ENCODE results near the gene CCDC88C.

CCDC88C gene

GRCh38 chr14:91295851-91296796 lies 121.5 kb downstream of the CCDC88C start:
- DNase-seq = no peak
- Histone ChIP-seq H2AFZ (ENCODE audit: low read depth, low read length) (no peak overlapping the region), H3K4me3 (ENCODE audit: low read depth in 1 of 2, low read length in 2 of 2) (no peak overlapping the region), H3K9me3 (ENCODE audit: insufficient read depth, low read length, severe bottlenecking) (no peaks in the 10 kb centered on the region), H3K36me3 (ENCODE audit: insufficient read depth, low read length) (peaks cover 95% of the 10 kb centered on the region), H3K4me1 (ENCODE audit: insufficient read depth, low read length) (no peaks in the 10 kb centered on the region), H3K9ac (ENCODE audit: low read depth, low read length) (no peak overlapping the region), H3K27me3 (ENCODE audit: insufficient read depth, low read length, poor library complexity) (no peaks in the 10 kb centered on the region), H4K20me1 (ENCODE audit: insufficient read depth, low read length) (peaks cover 14% of the 10 kb centered on the region), H3K4me2 (ENCODE audit: insufficient read depth, low read length) (no peak overlapping the region), H3K27ac (ENCODE audit: low read length) (no peak overlapping the region), H3K79me2 (ENCODE audit: insufficient read depth, low read length) (no peaks in the 10 kb centered on the region)
- ATAC-seq (ENCODE audit: insufficient read depth, low read depth) = no peak
- no peak for TF ChIP-seq EZH2 (IDR thresholded peaks at IDR 0.05; ENCODE audit: borderline replicate concordance, low read depth, low read length, severe bottlenecking)
- TF ChIP-seq CTCF (IDR thresholded peaks at IDR 0.05; ENCODE audit: borderline replicate concordance, extremely low read depth, low read length, poor library complexity, severe bottlenecking) = no peak

DNA sequence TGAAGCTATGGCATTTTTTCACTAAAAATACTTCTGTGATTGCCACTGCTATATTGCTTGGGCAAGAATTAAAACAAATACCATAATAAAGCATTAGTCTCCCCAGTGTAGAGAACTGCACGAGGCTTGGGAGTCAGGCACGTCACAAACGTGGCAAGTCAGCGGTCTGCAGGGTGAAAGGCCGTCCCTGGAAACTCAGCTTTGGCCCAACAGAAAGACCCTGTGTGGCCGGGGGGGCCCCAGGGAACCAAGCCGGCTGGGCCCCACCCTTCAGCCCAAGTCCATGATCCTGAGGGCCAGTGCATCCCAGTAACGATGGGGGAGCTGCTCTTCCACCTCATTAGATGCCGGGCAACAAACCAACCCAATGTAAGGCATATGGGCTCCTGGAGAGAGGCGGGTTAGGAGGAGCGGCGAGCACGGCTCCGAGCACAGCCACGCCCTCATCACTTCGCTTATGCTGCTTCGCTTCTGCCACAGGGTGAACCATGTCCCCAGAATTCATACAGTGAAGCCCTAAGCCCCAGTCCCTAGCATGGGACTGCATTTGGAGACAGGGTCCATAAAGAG lies 122.3 kb downstream of the CCDC88C start:
- peaks cover 14% of the 10 kb centered on the region for H4K20me1 ChIP-seq (ENCODE audit: insufficient read depth, low read length)
- H2AFZ ChIP-seq (ENCODE audit: low read depth, low read length) = no peak overlapping the region
- ATAC-seq (ENCODE audit: insufficient read depth, low read depth) = no peak
- no peaks in the 10 kb centered on the region for H3K4me1 ChIP-seq (ENCODE audit: insufficient read depth, low read length)
- no peak for DNase-seq
- H3K27ac ChIP-seq (ENCODE audit: low read length) = no peak overlapping the region
- H3K9me3 ChIP-seq (ENCODE audit: insufficient read depth, low read length, severe bottlenecking) = no peaks in the 10 kb centered on the region
- no peak overlapping the region for H3K4me2 ChIP-seq (ENCODE audit: insufficient read depth, low read length)
- H3K36me3 ChIP-seq (ENCODE audit: insufficient read depth, low read length) = peaks cover 95% of the 10 kb centered on the region
- no peak overlapping the region for H3K4me3 ChIP-seq (ENCODE audit: low read depth in 1 of 2, low read length in 2 of 2)
- H3K27me3 ChIP-seq (ENCODE audit: insufficient read depth, low read length, poor library complexity) = no peaks in the 10 kb centered on the region
- no peaks in the 10 kb centered on the region for H3K79me2 ChIP-seq (ENCODE audit: insufficient read depth, low read length)
- H3K9ac ChIP-seq (ENCODE audit: low read depth, low read length) = no peak overlapping the region
- TF ChIP-seq EZH2 (IDR thresholded peaks at IDR 0.05; ENCODE audit: borderline replicate concordance, low read depth, low read length, severe bottlenecking) (no peak), CTCF (IDR thresholded peaks at IDR 0.05; ENCODE audit: borderline replicate concordance, extremely low read depth, low read length, poor library complexity, severe bottlenecking) (no peak)

DNA sequence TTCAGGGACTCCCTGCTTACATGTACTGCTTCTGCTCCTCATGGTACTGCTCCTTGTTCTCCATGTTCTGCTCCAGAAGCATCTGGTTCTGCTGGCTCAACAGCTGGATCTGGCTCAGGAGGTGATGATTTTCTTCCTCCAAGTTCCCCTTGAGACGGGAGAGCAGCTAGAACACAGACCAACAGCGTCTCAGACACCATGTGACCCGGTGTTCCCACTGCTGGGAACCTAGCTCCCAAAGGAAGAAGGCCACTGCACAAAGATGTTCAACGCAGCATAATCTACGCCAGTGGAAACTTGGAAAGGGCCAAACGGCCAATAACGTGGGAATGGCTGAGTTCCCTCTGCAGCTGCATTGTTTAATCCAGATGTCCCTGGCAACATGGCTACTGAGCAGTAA lies 123.5 kb downstream of the CCDC88C start:
- no peaks in the 10 kb centered on the region for H3K4me1 ChIP-seq (ENCODE audit: insufficient read depth, low read length)
- H3K27me3 ChIP-seq (ENCODE audit: insufficient read depth, low read length, poor library complexity) = no peaks in the 10 kb centered on the region
- no peak for TF ChIP-seq EZH2 (IDR thresholded peaks at IDR 0.05; ENCODE audit: borderline replicate concordance, low read depth, low read length, severe bottlenecking)

DNA sequence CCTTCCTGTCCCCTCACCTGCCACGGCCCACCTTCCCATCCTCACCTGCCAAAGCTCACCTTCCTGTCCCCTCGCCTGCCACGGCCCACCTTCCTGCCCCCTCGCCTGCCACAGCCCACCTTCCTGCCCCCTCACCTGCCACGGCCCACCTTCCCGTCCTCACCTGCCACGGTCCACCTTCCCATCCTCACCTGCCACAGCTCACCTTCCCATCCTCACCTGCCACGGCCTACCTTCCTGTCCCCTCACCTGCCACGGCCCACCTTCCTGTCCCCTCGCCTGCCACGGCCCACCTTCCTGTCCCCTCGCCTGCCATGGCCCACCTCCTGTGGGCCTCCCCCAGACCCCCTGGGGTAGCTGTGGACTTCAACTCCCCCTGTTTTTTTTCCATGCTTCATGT lies 124.3 kb downstream of the CCDC88C start:
- no peak for DNase-seq
- Histone ChIP-seq H3K9me3 (ENCODE audit: insufficient read depth, low read length, severe bottlenecking) (no peaks in the 10 kb centered on the region), H3K4me2 (ENCODE audit: insufficient read depth, low read length) (no peak overlapping the region), H2AFZ (ENCODE audit: low read depth, low read length) (no peak overlapping the region), H3K27ac (ENCODE audit: low read length) (no peak overlapping the region), H3K9ac (ENCODE audit: low read depth, low read length) (no peak overlapping the region), H3K79me2 (ENCODE audit: insufficient read depth, low read length) (no peaks in the 10 kb centered on the region), H3K27me3 (ENCODE audit: insufficient read depth, low read length, poor library complexity) (no peaks in the 10 kb centered on the region), H4K20me1 (ENCODE audit: insufficient read depth, low read length) (peaks cover 14% of the 10 kb centered on the region), H3K4me1 (ENCODE audit: insufficient read depth, low read length) (no peaks in the 10 kb centered on the region), H3K36me3 (ENCODE audit: insufficient read depth, low read length) (peaks cover 97% of the 10 kb centered on the region), H3K4me3 (ENCODE audit: low read depth in 1 of 2, low read length in 2 of 2) (no peak overlapping the region)
- no peak for TF ChIP-seq EZH2 (IDR thresholded peaks at IDR 0.05; ENCODE audit: borderline replicate concordance, low read depth, low read length, severe bottlenecking)
- TF ChIP-seq CTCF (IDR thresholded peaks at IDR 0.05; ENCODE audit: borderline replicate concordance, extremely low read depth, low read length, poor library complexity, severe bottlenecking) = no peak
- no peak for ATAC-seq (ENCODE audit: insufficient read depth, low read depth)

More for the DNA sequence above, 123.5 kb downstream of the CCDC88C start:
- Histone ChIP-seq H3K9me3 (ENCODE audit: insufficient read depth, low read length, severe bottlenecking) (no peaks in the 10 kb centered on the region), H3K79me2 (ENCODE audit: insufficient read depth, low read length) (no peaks in the 10 kb centered on the region), H3K27ac (ENCODE audit: low read length) (no peak overlapping the region), H3K9ac (ENCODE audit: low read depth, low read length) (no peak overlapping the region), H3K4me3 (ENCODE audit: low read depth in 1 of 2, low read length in 2 of 2) (no peak overlapping the region), H2AFZ (ENCODE audit: low read depth, low read length) (no peak overlapping the region), H3K36me3 (ENCODE audit: insufficient read depth, low read length) (peaks cover 95% of the 10 kb centered on the region), H3K4me2 (ENCODE audit: insufficient read depth, low read length) (no peak overlapping the region), H4K20me1 (ENCODE audit: insufficient read depth, low read length) (peaks cover 14% of the 10 kb centered on the region)
- no peak for ATAC-seq (ENCODE audit: insufficient read depth, low read depth)
- DNase-seq = no peak

Data from DND-41 (cell line).